Measurements from ENCODE around the gene GSPT1.
A peak's percentile ranks its signal among the peaks of the same experiment; 100 is the strongest.

The GSPT1 gene

GRCh38 chr16:11843861-11844260, 71.9 kb downstream of the GSPT1 start:
- Histone ChIP-seq H3K4me3 (ENCODE audit: low read depth, low read length) (no peak overlapping the region), H3K36me3 (peaks cover 95% of the 10 kb centered on the region), H3K27me3 (ENCODE audit: insufficient read depth, low read depth, severe bottlenecking) (no peaks in the 10 kb centered on the region), H3K27ac (no peak overlapping the region), H3K9me3 (ENCODE audit: severe bottlenecking) (no peaks in the 10 kb centered on the region)
- no peak for DNase-seq
- no peak for TF ChIP-seq CTCF (IDR thresholded peaks at IDR 0.05; ENCODE audit: low read depth, low read length)

- H3K27me3 ChIP-seq (ENCODE audit: insufficient read depth, low read depth, severe bottlenecking), result no peaks in the 10 kb centered on the region
- H3K36me3 ChIP-seq, result peaks cover 95% of the 10 kb centered on the region
- H3K9me3 ChIP-seq (ENCODE audit: severe bottlenecking), result no peaks in the 10 kb centered on the region
- TF ChIP-seq CTCF (IDR thresholded peaks at IDR 0.05; ENCODE audit: low read depth, low read length), result no peak
- H3K4me3 ChIP-seq (ENCODE audit: low read depth, low read length), result no peak overlapping the region
- no peak overlapping the region for H3K27ac ChIP-seq
- DNase-seq, result no peak
These were observed 72.5 kb downstream of the GSPT1 start for GRCh38 chr16:11843206-11843605.

- Histone ChIP-seq H3K4me3 (ENCODE audit: low read depth, low read length) (no peak overlapping the region), H3K27ac (no peak overlapping the region), H3K9me3 (ENCODE audit: severe bottlenecking) (no peaks in the 10 kb centered on the region), H3K36me3 (peaks cover 90% of the 10 kb centered on the region), H3K27me3 (ENCODE audit: insufficient read depth, low read depth, severe bottlenecking) (no peaks in the 10 kb centered on the region)
- TF ChIP-seq CTCF (IDR thresholded peaks at IDR 0.05; ENCODE audit: low read depth, low read length), result no peak
- no peak for DNase-seq
These were observed 74.7 kb downstream of the GSPT1 start for GRCh38 chr16:11841026-11841425.

GRCh38 chr16:11836650-11837244, 79.0 kb downstream of the GSPT1 start:
- Histone ChIP-seq H3K27ac (peak overlapping the region; percentile 91), H3K27me3 (ENCODE audit: insufficient read depth, low read depth, severe bottlenecking) (no peaks in the 10 kb centered on the region), H3K4me3 (ENCODE audit: low read depth, low read length) (no peak overlapping the region), H3K9me3 (ENCODE audit: severe bottlenecking) (no peaks in the 10 kb centered on the region), H3K36me3 (peaks cover 57% of the 10 kb centered on the region)
- no peak for DNase-seq
- TF ChIP-seq CTCF (IDR thresholded peaks at IDR 0.05; ENCODE audit: low read depth, low read length), result no peak

GRCh38 chr16:11835891-11836649, 79.7 kb downstream of the GSPT1 start:
- H3K36me3 ChIP-seq, result peaks cover 50% of the 10 kb centered on the region
- peak overlapping the region; percentile 91 for H3K27ac ChIP-seq
- H3K9me3 ChIP-seq (ENCODE audit: severe bottlenecking), result no peaks in the 10 kb centered on the region
- no peak for TF ChIP-seq CTCF (IDR thresholded peaks at IDR 0.05; ENCODE audit: low read depth, low read length)
- H3K27me3 ChIP-seq (ENCODE audit: insufficient read depth, low read depth, severe bottlenecking), result no peaks in the 10 kb centered on the region
- peak; percentile 75 for DNase-seq
- no peak overlapping the region; the same call in 1 of the 2 replicates for H3K4me3 ChIP-seq (ENCODE audit: low read depth, low read length)

Data from WERI-Rb-1 (cell line).